ENCODE measurements around the gene FAM169A. TPM values are rescaled to one million over a fixed set of nuclear protein-coding genes. Genes with fewer than 3 reads are reported as not detected.
"Not testable (repeated sequence)": the region's sequence is repeated elsewhere in the genome, so short reads cannot be mapped to it uniquely, and the experiment has no call there.

The FAM169A gene
- total RNA-seq, 1 experiment from 2014 or later = 11.2 TPM

DNA sequence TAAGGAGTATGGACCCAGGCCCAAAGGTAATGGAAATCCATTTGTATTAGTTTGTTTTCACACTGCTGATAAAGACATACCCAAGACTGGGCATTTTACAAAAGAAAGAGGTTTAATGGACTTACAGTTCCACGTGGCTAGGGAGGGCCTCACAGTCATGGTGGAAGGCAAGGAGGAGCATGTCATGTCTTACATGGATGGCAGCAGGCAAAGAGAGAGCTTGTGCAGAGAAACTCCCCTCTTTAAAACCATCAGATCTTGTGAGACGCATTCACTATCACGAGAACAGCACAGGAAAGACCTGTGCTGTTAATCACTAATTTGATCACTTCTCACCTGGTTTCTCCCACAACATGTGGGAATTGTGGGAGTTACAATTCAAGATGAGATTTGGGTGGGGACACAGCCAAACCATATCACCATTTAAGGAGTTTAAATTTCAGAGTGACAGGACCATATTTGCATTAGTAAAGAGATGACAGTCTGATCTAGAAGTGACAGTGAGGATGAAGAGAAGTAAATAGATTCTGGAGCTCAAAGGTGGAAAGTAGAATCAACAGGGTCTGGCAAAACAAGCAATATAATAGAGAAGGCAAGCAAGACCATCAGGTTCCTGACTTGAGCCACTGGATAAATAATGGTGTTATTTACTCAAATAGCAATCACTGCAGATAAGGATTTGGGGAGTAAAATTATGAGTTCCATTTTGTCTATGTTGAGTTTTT lies 7.5 kb upstream of the FAM169A start:
- CTCF ChIA-PET = no interaction called here
- H3K4me1 ChIP-seq (ENCODE audit: insufficient read depth, low read length) = no peaks in the 10 kb centered on the region
- H3K9me3 ChIP-seq (ENCODE audit: low read length) = no peaks in the 10 kb centered on the region
- no peak for TF ChIP-seq EZH2phosphoT487 (IDR thresholded peaks at IDR 0.05; ENCODE audit: borderline replicate concordance, low read length)
- no peak for TF ChIP-seq EZH2 (IDR thresholded peaks at IDR 0.05; ENCODE audit: low read length, unreplicated experiment)
- TF ChIP-seq, protein P1, sequence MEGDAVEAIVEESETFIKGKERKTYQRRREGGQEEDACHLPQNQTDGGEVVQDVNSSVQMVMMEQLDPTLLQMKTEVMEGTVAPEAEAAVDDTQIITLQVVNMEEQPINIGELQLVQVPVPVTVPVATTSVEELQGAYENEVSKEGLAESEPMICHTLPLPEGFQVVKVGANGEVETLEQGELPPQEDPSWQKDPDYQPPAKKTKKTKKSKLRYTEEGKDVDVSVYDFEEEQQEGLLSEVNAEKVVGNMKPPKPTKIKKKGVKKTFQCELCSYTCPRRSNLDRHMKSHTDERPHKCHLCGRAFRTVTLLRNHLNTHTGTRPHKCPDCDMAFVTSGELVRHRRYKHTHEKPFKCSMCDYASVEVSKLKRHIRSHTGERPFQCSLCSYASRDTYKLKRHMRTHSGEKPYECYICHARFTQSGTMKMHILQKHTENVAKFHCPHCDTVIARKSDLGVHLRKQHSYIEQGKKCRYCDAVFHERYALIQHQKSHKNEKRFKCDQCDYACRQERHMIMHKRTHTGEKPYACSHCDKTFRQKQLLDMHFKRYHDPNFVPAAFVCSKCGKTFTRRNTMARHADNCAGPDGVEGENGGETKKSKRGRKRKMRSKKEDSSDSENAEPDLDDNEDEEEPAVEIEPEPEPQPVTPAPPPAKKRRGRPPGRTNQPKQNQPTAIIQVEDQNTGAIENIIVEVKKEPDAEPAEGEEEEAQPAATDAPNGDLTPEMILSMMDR (conservative IDR thresholded peaks at IDR 0.05; ENCODE audit: low read depth, low read length) = no peak
- no peak overlapping the region for H3K9ac ChIP-seq (ENCODE audit: low read length)
- no TSS peak for BruUV-seq (replicated peaks)
- H3K9me2 ChIP-seq (replicated peaks; ENCODE audit: low read length) = no peaks in the 10 kb centered on the region
- no peak for ATAC-seq
- H4K20me1 ChIP-seq (ENCODE audit: low read length) = no peaks in the 10 kb centered on the region
- POLR2A ChIA-PET (ENCODE audit: unreplicated experiment) = no interaction called here
- H3K79me2 ChIP-seq (ENCODE audit: low read length) = no peaks in the 10 kb centered on the region
- no peak overlapping the region for H3K4me2 ChIP-seq (ENCODE audit: low read length)
- DNase-seq = no peak
- H2AFZ ChIP-seq (ENCODE audit: low read length) = no peak overlapping the region
- H3F3A ChIP-seq (ENCODE audit: low read length, unreplicated experiment) = no peaks in the 10 kb centered on the region
- H3K27me3 ChIP-seq (ENCODE audit: low read length) = no peaks in the 10 kb centered on the region
- intact Hi-C loops (cut with micrococcal nuclease) = no loop called here
- H3K27ac ChIP-seq (ENCODE audit: low read length) = no peak overlapping the region
- no peaks in the 10 kb centered on the region for H3K36me3 ChIP-seq (ENCODE audit: low read depth, low read length)
- no peak overlapping the region for H3K4me3 ChIP-seq (ENCODE audit: low read length)

DNA sequence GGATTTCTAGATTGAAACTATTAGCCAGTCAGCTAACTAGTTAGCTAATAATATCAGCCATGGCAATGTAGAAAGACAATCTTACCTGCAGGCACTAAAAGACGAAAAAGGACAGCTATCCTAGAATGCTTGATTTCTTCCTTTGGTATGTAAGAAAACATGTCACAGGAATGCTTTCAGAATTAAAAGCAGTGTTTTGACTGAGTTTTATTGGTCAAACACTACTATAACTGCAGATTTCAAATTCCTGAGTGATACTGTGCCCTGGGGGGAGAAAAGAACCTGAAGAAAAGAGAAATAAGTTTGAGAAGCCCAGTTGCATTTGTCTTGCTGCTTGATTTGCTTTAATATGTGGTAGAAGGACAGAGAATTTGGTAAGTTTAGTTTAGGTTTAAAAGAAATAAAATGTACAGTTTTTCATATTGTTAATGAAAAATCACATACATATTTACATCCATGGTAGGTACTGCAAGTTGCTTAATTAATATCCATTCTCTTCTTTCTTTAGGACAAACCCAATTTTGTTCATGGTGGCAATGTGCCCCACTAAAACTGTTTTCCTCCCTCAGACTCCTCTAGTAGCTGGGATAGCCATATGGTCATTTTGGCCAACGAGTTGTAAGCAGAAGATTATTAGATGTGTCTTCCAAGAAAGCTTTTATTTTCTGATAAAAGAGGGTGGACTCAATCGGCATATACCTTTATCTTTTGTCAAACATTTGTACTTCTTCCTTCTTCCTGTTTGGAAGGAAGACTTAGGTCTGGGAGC lies 4.3 kb upstream of the FAM169A start:
- Histone ChIP-seq H3K4me3 (ENCODE audit: low read length) (no peak overlapping the region), H3K27ac (ENCODE audit: low read length) (no peak overlapping the region), H3K4me1 (ENCODE audit: insufficient read depth, low read length) (no peaks in the 10 kb centered on the region), H4K20me1 (ENCODE audit: low read length) (no peaks in the 10 kb centered on the region), H3K79me2 (ENCODE audit: low read length) (peaks cover 3% of the 10 kb centered on the region), H3K4me2 (ENCODE audit: low read length) (no peak overlapping the region), H2AFZ (ENCODE audit: low read length) (0 out of 2 replicates have a peak overlapping the region, but pooled peaks have one; percentile 48), H3K9me2 (replicated peaks; ENCODE audit: low read length) (no peaks in the 10 kb centered on the region), H3F3A (ENCODE audit: low read length, unreplicated experiment) (no peaks in the 10 kb centered on the region), H3K9ac (ENCODE audit: low read length) (no peak overlapping the region), H3K9me3 (ENCODE audit: low read length) (no peaks in the 10 kb centered on the region), H3K27me3 (ENCODE audit: low read length) (no peaks in the 10 kb centered on the region), H3K36me3 (ENCODE audit: low read depth, low read length) (no peaks in the 10 kb centered on the region)
- DNase-seq = peak; percentile 10
- BruUV-seq (replicated peaks) = no TSS peak
- TF ChIP-seq EZH2phosphoT487 (IDR thresholded peaks at IDR 0.05; ENCODE audit: borderline replicate concordance, low read length) = no peak
- TF ChIP-seq, protein P1 (conservative IDR thresholded peaks at IDR 0.05; ENCODE audit: low read depth, low read length) = no peak
- no peak for TF ChIP-seq EZH2 (IDR thresholded peaks at IDR 0.05; ENCODE audit: low read length, unreplicated experiment)
- ChIA-PET CTCF (no interaction called here), POLR2A (ENCODE audit: unreplicated experiment) (interaction anchor here (0.6 kb wide), 1 partner anchor 94 kb away, joined by 3 read pairs; no protein-coding TSS in a partner anchor)
- no peak for ATAC-seq
- intact Hi-C loops (cut with micrococcal nuclease) = no loop called here

DNA sequence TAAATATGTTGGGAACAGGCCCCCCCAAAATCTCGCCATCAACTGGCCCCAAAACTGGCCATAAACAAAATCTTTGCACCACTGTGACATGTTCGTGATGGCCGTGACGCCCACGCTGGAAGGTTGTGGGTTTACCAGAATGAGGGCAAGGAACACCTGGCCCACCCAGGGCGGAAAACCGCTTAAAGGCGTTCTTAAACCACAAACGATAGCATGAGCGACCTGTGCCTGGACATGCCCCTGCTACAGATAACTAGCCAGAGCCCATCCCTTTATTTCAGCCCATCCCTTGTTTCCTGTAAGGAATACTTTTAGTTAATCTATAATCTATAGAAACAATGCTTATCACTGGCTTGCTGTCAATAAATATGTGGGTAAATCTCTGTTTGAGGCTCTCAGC lies 3.2 kb upstream of the FAM169A start:
- H3K79me2 ChIP-seq (ENCODE audit: low read length) = peaks cover 13% of the 10 kb centered on the region
- intact Hi-C loops (cut with micrococcal nuclease); POLR2A ChIA-PET (ENCODE audit: unreplicated experiment); H3K4me1 ChIP-seq (ENCODE audit: insufficient read depth, low read length); H3K27ac ChIP-seq (ENCODE audit: low read length); H3K9me3 ChIP-seq (ENCODE audit: low read length); H3K36me3 ChIP-seq (ENCODE audit: low read depth, low read length); DNase-seq; CTCF ChIA-PET; ATAC-seq; H2AFZ ChIP-seq (ENCODE audit: low read length); BruUV-seq (replicated peaks); H3K4me2 ChIP-seq (ENCODE audit: low read length); H3K4me3 ChIP-seq (ENCODE audit: low read length); H3K9ac ChIP-seq (ENCODE audit: low read length); H3K9me2 ChIP-seq (replicated peaks; ENCODE audit: low read length); H3K27me3 ChIP-seq (ENCODE audit: low read length); H3F3A ChIP-seq (ENCODE audit: low read length, unreplicated experiment); H4K20me1 ChIP-seq (ENCODE audit: low read length): not testable (repeated sequence)
